Measurements from ENCODE around the gene SOCS3.
A peak's percentile ranks its signal among the peaks of the same experiment; 100 is the strongest.
"Not testable (repeated sequence)": the region's sequence is repeated elsewhere in the genome, so short reads cannot be mapped to it uniquely, and the experiment has no call there.

Gene SOCS3

DNA sequence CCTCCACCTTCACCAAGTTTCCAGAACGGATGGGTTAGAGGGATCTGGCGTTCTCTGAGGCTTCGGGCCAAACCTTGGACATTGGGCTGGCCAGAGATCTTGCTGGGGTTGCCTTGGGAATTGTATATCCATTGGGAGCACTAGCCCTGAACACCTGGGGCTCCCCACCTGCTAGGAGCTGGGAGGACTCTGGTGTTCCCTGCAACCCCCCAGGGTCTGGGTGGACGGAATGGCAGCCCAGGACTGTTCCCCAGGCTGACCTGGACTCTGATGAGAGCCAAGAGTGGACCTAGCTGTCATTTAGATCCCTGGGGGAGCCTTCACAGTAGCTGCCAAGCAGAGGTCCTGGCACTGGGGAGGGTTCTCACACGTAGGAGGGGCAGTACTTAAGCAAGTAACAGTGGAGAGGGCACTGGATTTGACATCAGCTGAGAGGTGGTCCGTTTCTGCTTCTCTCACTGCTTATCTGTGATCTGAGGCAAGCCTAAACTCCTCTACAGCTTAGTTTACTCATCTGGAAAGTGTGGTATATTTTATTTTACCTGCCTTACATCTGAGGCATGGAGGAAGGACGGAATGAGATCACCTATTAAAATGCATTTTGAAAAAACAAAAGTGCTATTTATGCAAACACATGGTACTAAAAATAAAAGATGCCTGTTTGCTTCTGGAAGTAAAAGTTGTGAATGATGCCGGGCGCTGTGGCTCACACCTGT lies 11.7 kb downstream of the SOCS3 start:
- no peak for DNase-seq (ENCODE audit: low spot score)

DNA sequence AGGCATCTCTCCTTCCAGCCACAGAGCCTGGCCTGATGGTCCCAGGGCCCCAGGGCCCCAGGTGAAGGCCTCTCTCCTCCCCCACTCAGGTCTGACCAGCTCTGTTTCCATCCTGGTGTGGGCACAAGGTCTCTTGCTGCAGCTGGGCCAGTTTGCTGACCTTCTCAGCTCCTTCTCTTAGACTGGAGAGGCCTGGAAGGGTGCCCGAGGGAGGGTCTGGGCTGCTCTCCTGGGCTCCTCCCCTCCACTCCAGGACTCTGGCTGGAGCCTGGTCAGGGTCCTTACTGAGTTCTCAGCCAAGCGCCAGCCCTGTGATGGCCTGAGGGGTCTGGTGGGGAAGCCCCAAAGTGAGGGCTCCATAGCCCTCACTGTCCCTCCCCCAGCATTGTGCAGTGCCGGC lies 12.4 kb downstream of the SOCS3 start:
- no peak for DNase-seq (ENCODE audit: low spot score)

DNA sequence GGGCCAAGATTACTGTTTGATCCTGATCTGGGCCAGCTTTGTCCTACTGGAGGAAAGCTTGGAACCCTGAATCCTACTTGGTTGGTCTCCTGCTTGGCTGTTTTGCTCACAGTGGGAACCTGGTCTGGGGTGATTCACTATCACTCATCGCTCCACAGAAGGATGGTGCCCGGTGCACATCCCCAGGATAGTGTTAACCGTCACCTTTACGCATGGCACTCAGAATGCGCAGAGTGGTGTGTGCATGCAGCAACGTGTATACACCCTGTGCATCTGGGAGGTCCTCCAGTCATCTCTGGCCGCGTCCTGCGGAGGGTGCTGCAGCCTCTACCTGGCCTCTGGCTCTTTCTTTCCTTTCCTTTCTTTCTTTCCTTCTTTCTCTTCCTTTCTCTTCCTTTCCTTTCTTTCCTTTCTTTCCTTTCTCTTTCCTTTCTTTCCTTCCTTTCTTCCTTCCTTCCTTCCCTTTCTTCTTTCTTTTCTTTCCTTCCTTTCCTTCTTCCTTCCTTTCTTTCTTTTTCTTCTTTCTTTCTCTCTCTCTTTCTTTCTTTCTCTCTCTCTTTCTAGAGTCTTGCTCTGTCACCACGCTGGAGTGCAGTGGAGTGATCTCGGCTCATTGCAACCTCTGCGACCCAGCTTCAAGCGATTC lies 13.1 kb downstream of the SOCS3 start:
- DNase-seq (ENCODE audit: low spot score), result no peak

DNA sequence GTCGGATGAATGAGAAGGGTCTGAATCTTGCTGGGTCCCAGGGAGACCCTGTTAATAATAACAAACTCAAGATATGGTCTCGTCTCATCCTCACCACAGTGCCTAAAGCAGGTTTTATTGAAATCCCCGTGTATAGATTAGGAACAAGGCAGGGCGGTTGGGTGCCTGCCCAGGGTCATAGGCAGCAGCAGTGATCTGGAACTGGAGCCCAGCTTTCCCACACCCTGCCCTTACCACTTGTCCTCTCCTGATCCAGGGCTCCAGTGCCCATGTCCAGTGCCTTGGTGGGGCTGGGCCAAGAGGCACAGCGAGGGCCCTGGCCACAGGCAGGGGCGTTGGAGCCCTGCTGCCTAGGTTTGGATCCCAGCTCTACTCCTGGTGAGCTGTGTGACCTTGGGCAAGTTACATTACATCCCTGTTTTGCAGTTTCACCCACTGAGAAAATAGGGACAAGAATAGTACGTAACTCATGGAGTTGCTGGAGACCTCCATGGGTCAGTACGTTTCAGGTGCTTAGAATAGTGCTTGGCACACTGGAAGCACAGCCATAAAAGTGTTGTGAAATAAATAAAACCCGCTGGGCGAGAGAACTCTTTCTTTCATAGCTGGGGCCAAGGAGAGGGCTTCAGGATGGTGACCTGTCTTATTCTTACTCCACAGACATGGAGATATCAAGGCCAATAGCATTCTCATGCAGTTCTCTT lies 13.9 kb downstream of the SOCS3 start:
- DNase-seq (ENCODE audit: low spot score), result no peak

DNA sequence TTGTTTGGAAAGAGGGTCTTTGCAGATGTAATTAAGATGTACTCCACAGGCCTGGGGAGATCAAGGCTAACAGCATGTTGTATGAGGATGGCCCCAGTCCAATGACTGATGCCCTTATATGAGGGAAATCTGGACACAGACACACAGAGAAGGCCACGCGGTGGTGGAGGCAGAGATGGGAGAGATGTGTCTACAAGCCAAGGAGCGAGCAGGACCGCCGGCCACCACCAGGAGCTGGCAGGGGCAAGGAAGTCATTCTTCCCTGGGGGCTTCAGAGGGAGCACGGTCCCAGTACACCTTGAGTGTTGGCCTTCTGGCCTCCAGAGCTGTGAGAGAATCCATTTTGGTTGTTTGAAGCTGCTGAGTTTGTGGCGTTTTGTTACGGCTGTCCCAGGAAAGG lies 14.7 kb downstream of the SOCS3 start:
- DNase-seq (ENCODE audit: low spot score), result no peak

DNA sequence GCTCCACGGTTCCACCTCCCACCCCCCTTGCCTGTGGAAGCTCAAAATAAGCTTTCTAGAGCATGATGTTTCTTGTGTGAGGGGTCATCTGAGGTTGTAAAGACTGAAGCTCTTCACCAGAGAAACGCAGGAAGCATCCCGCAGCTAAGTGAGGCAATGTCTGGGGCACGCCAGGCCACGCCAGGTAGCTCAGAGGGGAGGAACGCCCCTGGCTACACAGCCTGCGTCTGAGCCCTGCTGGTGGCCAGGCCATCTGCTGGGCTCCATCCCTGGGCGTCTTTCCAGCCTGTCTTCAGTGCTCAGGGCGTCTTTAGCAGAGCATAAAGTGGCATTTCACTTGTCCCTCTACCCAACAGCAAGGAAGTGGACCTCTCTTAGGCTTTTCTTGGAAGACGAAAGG lies 15.2 kb downstream of the SOCS3 start:
- DNase-seq (ENCODE audit: low spot score), result no peak

DNA sequence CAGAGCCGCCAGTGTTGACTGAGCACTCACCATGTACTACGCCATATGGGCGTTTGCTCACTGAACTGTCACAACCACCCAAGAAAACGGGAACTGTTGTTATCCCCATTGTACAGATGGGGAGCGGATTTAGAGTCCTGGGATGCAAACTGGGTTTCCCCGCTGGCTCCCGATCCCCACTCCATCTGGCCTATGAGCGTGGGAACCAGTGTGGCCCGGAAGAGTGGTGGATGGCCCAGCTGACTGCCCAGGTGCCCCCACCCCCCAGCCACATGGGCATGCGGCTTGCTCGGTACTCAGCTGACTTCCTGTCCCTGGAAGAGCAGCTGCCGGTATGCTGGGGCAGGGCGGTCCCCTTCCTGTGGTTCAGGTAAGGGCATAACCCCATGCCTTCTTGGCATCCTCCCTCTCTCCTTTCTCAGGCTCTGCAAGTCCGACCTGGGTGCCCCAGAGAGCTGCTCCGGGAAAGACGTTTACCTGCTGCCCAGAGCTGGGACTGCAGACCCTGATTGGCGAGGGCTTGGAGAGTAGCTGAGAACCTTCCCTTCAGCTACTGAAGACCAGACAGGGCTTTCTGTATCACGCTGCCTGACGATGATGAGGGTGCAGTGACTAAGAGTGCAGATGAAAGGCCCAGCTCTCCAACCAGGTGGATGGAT lies 16.2 kb downstream of the SOCS3 start:
- DNase-seq (ENCODE audit: low spot score), result peak; percentile 75

DNA sequence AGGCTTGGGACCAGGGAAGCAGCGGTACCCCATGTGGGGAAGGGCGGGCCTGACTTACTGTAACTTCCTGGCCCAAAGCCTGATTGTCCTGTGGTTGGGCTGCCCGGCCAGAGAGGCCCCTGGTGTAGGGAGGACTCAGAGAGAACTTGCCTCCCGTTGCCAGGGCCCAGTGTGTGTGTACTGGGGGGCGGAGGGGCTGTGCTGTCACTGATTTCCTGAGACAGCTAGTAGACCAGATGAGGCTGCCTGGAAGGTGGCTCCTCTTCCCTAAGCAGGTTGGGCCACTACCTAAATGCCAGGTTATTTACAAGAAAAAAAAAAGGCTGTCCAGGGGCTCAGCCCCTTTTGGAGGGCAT lies 16.7 kb downstream of the SOCS3 start:
- no peak for DNase-seq (ENCODE audit: low spot score)

DNA sequence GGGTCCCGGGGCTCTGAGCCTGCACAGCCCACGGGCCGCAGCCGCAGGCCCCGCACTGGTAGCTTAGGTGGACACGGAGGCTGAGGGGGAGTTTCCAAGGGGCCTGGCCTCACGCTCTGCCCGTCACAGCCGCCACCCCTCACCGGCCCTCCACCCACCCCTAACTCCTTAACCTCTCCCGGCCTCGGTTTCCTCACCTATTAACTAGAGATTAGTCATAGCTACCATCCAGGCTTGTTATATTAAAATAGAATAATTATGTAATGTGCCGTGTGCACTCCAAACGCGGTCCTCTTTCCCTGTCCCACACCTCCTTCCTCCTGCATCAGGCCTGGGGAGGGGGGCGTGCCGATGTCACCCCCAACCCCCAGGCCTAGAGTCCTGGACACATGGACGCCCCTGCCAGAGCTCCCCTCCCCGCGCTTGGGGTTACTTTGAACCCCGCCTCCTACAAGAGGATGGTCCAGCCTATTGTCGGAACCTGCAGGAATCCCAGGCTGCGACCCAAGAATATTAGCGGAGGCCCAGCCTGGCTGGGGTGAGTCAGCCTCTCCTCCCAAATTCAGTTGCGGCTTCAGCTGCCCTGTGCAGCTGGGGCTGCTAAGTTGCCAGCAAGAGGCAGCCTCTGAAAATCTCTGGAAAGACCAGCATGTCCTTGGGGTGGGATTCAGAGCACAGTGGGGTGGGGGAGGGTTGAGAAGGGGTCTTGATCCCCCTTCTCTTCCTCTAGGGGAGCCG lies 17.3 kb downstream of the SOCS3 start:
- no peak for DNase-seq (ENCODE audit: low spot score)

DNA sequence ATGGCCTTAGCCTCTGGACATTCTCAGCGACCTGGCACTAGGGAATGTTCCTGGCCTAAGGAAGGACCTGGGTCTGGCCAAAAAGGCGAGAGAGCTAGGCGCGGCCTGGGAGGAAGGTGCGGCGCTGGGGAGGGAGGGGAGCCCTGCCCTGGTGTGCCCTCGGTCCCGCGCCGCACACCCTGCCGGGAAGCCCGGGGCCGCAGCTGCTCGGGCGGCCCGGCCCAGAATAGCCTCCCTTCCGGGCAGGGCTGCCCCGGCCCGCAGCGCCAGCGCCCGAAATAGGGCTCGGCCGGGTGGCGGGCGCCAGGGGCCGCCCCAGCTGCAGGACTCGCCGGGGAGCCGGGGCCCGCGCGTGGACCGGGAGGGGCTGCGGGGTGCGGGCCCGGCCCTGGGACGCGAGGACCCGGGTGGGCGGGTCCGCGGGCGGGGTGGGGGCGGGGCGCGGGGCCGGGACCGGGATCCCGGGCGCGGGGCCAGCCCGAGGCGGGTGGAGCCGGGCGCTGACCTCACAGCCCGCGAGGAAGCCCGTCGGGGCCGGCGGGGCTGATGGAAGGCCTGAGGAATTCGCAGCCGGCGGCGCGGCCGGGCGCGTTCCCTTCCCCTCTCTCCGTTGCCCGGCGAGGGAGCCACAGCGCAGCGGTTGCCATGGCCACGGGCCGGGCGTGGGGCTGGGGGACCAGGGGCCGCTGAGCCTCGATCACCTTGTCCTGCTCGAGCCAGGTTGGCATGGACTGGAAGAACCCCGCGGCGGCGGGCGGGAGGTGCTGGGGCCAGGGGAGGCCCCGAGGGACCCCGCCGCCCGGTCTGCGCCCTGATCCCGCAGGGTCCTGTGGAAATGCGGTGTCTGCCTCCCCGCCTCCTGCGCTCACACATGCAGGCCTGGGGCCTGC lies 18.1 kb downstream of the SOCS3 start:
- DNase-seq (ENCODE audit: low spot score), result no peak

DNA sequence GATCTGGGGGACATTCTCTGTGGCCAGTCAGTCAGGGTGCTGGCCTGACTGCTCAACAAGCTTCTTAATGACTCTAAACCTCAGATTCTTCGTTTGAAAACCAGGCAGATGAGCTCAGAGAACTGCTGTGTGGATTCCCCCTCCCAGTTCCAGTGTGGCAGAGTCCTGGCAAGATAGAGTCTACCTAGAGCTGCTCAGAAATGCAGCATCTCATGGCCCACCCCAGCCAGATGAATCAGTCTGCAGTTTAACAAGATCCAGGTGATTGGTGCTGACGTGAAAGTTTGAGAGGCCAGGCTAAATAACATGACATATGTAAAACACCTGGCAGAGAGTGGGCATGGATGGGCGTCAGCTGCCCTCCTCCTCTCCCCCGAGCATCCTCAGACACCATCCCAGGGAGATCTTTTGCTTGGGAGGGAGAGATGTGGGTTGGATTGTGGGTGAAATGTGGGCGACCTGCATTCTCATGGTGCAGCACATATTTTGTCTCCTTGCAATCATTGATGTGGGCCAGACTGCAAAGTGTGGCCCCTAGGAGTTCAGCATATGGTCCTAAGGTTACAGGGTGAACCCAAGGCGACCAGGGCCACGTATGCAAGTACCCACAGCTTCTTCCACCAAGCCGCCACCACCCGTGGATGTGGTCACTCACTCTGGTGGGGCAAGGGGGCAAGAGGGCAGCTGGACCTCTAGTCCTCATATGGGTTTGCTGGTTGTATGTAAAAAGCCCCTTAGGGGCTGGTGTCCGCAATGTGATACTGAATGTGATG lies 19.5 kb downstream of the SOCS3 start:
- DNase-seq (ENCODE audit: low spot score), result no peak

DNA sequence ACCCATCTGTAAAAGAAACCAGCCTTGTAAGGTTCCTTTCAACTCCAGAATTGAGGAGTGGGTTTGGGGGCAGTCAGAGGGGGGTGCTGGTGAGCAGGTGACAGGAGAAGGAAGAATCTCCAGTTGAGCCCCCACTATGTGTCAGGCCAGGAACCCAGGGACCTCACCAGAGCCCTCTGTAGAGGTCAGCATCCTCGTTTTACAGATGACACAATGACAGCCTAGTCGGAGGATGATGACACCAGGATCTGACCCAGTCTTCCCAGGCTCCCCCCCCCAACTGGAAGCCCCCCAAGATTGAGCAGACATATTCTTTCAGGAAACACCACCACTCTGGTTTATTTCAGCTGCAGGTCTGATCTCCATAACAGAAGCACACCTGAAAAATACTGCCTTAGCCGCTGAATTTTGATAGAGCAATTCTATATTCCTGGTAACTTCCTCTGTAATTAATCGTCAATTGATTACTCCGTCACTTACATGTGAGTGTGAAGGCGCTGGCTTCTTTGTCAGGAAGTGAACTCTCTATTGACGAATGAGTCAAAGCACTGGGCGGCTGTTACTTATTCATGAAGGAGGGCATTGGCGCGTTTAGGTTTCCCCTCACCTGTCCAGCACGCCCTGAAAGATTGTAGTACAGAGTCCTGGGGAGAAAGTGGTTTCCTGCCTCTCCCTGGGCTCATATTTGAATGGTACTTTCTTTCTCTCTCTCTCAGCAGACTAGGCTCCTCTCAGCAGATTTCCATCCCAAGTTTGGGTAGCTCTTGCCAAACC lies 21.2 kb downstream of the SOCS3 start:
- no peak for DNase-seq (ENCODE audit: low spot score)

DNA sequence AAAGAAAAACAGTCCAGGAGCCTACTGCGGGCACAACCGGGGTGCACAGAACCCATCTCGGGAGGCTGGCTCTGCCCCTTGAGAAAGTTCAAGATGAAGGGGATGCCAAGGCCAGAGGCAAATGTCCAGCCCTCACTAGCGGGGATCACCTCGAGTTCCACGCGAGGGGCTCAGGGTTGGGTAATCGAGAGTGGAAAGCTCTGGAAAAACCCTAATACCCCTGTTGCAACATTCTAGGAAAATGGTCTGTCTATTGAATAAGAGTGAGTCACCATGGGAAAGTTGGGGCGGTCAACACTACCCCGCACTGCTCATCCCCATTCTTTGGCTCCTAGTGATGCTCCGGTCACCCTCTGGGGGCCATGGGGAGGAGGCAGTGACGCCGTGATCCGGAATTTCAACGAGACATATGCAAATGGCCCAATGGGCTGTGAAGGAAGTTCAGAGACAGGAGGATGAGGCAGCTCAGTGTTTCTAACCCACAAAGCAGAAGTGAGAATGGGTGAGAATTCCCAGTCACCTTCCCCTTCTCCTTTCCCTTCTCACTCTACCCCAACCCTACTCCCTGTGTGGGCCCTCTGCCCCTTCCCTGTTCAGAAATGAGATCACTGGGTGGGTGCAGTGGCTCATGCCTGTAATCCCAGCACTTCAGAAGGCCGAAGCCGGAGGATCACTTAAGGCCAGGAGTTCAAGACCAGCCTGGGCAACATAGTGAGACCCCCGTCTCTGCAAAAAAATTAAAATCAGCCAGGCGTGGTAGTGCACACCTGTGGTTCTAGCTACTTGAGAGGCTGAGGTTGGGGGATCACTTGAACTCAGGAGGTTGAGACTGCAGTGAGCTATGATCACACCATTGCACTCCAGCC lies 22.4 kb downstream of the SOCS3 start:
- DNase-seq (ENCODE audit: low spot score), result no peak

DNA sequence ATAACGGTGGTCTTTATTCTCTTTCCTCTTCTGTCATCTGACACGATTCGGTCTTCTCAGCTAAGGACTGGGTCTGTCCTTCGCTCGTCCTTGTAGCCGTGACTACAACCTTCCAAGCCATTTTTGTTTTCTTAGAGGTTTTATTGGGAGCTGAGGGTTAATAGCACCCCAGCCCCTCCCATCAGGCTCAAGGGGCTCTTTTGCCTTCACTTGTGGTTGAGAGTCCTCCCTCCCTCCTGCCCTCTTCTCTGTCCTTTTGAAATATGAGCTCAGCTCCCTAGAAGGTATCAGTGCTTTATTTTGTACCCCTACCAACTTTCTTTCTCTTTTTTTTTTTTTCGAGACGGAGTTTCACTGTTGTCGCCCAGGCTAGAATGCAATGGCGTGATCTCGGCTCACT lies 24.7 kb downstream of the SOCS3 start:
- DNase-seq (ENCODE audit: low spot score), result no peak

DNA sequence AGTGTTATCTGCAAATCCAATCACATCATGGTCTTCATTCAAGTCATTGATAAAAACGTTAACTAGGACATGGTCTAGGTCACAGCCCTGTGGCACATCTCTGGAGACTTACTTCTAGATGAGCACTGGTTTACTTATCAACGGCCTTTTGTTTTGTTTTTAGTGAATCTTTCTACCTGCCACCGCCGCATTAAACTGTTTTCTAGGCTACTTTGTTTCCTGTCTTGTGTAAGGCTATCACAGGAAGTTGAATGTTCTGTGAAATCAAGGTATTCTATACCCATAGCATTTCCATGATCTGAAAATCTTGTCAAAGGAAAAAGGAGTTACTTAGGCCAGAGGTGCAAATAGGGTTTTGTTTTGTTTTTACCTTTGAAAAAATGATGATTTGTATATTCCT lies 26.9 kb downstream of the SOCS3 start:
- peak; percentile 41 for DNase-seq (ENCODE audit: low spot score)

DNA sequence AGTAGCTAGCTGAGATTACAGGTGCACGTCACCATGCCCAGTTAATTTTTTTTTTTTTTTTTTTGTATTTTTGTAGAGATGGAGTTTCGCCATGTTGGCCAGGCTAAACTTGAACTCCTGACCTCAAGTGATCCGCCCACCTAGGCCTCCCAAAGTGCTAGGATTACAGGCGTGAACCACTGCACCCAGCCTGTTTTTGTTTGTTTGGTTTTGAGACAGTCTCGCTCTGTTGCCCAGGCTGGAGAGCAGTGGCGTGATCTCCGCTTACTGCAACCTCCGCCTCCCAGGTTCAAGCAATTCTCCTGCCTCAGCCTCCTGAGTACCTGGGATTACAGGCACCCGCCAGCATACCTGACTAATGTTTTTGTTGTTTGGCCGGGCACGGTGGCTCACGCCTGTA lies 28.5 kb downstream of the SOCS3 start:
- DNase-seq (ENCODE audit: low spot score), result not testable (repeated sequence)

DNA sequence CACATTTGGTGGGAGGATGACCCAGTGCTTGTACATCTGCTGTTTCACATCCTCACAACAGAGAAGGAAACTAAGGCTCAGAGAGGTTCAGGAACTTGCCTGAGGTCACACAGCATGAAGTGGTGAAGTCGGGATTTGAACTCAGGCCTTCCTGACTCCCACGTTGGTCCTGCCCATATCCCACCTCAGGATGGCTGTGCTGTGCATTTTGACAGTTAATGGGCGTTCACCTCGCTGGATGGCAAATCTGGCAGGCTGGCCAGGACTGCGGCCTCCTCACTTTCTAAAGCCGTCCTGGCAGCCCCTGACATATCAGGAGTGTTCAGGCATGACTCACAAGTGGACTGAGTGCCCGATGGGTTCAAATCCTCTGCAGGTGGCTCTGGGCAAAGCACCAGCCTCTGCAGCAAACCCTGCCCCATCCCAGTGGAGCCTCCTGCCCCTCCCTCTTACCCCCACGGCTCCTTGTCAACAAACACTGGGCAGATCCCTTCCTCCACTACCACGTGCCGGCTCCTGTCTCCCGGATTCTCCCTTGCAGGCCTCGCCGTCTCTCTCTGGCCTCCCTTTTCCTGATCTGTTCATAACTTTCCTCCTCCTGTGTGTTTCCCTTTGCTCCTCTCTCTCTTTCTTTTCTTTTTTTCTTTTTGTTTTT lies 29.2 kb downstream of the SOCS3 start:
- DNase-seq (ENCODE audit: low spot score), result no peak

All from activated CD4-positive, alpha-beta T cell treated with anti-CD3 and anti-CD28 coated beads, Interleukin-2, Interleukin-4, amounts not matched to agents 100 ng/mL and 50 ng/mL, durations not matched to agents 16 hours and 8 hours (primary cell).